ENCODE measurements around the gene TET2. TPM values are rescaled to one million over a fixed set of nuclear protein-coding genes. Genes with fewer than 3 reads are reported as not detected.

TET2 gene
- total RNA-seq, 1 donor from 2014 or later = 37.4 TPM

- no peak overlapping the region for H3K27ac Mint-ChIP-seq (ENCODE audit: unreplicated experiment)
- peaks cover 7% of the 10 kb centered on the region for H3K4me1 Mint-ChIP-seq (ENCODE audit: low read depth, unreplicated experiment)
- no peak for DNase-seq
- H3K9me3 Mint-ChIP-seq (ENCODE audit: unreplicated experiment) = peaks cover 6% of the 10 kb centered on the region
- peaks cover 14% of the 10 kb centered on the region for H3K27me3 Mint-ChIP-seq (ENCODE audit: unreplicated experiment)
- H3K4me3 Mint-ChIP-seq (ENCODE audit: unreplicated experiment) = no peak overlapping the region
- TF ChIP-seq, protein P1, sequence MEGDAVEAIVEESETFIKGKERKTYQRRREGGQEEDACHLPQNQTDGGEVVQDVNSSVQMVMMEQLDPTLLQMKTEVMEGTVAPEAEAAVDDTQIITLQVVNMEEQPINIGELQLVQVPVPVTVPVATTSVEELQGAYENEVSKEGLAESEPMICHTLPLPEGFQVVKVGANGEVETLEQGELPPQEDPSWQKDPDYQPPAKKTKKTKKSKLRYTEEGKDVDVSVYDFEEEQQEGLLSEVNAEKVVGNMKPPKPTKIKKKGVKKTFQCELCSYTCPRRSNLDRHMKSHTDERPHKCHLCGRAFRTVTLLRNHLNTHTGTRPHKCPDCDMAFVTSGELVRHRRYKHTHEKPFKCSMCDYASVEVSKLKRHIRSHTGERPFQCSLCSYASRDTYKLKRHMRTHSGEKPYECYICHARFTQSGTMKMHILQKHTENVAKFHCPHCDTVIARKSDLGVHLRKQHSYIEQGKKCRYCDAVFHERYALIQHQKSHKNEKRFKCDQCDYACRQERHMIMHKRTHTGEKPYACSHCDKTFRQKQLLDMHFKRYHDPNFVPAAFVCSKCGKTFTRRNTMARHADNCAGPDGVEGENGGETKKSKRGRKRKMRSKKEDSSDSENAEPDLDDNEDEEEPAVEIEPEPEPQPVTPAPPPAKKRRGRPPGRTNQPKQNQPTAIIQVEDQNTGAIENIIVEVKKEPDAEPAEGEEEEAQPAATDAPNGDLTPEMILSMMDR (IDR thresholded peaks at IDR 0.05; ENCODE audit: partially characterized antibody, unreplicated experiment) = no peak
- peaks cover 6% of the 10 kb centered on the region for H3K36me3 Mint-ChIP-seq (ENCODE audit: unreplicated experiment)
Measured at GRCh38 chr4:105150503-105150902, 3.8 kb downstream of the TET2 start.

GRCh38 chr4:105153749-105154148, 7.1 kb downstream of the TET2 start:
- peaks cover 6% of the 10 kb centered on the region for H3K36me3 Mint-ChIP-seq (ENCODE audit: unreplicated experiment)
- H3K9me3 Mint-ChIP-seq (ENCODE audit: unreplicated experiment) = peaks cover 2% of the 10 kb centered on the region

DNA sequence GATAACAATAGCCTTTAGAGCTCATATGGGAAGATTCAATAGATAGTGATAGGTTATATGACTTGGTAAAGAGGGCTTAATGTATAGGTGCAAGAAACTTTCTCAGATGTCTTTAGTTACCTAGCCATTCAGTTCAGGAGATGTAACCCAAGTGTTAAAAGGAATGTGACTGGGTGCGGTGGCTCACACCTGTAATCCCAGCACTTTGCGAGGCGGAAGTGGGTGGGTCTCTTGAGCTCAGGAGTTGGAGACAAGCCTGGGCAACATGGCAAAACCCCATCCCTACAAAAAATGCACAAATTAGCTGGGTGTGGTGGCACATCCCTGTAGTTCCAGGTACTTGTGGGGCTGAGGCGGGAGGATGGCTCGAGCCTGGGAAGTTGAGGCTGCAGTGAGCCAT, 7.9 kb downstream of the TET2 start:
- TF ChIP-seq, protein P1 (IDR thresholded peaks at IDR 0.05; ENCODE audit: partially characterized antibody, unreplicated experiment) = no peak
- peaks cover 6% of the 10 kb centered on the region for H3K36me3 Mint-ChIP-seq (ENCODE audit: unreplicated experiment)
- peaks cover 2% of the 10 kb centered on the region for H3K27me3 Mint-ChIP-seq (ENCODE audit: unreplicated experiment)
- no peak overlapping the region for H3K4me3 Mint-ChIP-seq (ENCODE audit: unreplicated experiment)
- H3K4me1 Mint-ChIP-seq (ENCODE audit: low read depth, unreplicated experiment) = peaks cover 4% of the 10 kb centered on the region
- H3K9me3 Mint-ChIP-seq (ENCODE audit: unreplicated experiment) = peaks cover 2% of the 10 kb centered on the region
- no peak for DNase-seq
- H3K27ac Mint-ChIP-seq (ENCODE audit: unreplicated experiment) = no peak overlapping the region

More at GRCh38 chr4:105153749-105154148, 7.1 kb downstream of the TET2 start:
- no peak overlapping the region for H3K4me3 Mint-ChIP-seq (ENCODE audit: unreplicated experiment)
- H3K27ac Mint-ChIP-seq (ENCODE audit: unreplicated experiment) = no peak overlapping the region
- peaks cover 2% of the 10 kb centered on the region for H3K27me3 Mint-ChIP-seq (ENCODE audit: unreplicated experiment)
- peaks cover 5% of the 10 kb centered on the region for H3K4me1 Mint-ChIP-seq (ENCODE audit: low read depth, unreplicated experiment)
- no peak for DNase-seq
- TF ChIP-seq, protein P1 (IDR thresholded peaks at IDR 0.05; ENCODE audit: partially characterized antibody, unreplicated experiment) = no peak

GRCh38 chr4:105155426-105155825, 8.8 kb downstream of the TET2 start:
- Mint-ChIP-seq H3K4me3 (ENCODE audit: unreplicated experiment) (no peak overlapping the region), H3K27me3 (ENCODE audit: unreplicated experiment) (peaks cover 2% of the 10 kb centered on the region), H3K4me1 (ENCODE audit: low read depth, unreplicated experiment) (no peaks in the 10 kb centered on the region), H3K9me3 (ENCODE audit: unreplicated experiment) (peaks cover 2% of the 10 kb centered on the region), H3K36me3 (ENCODE audit: unreplicated experiment) (peaks cover 11% of the 10 kb centered on the region), H3K27ac (ENCODE audit: unreplicated experiment) (no peak overlapping the region)
- TF ChIP-seq, protein P1 (IDR thresholded peaks at IDR 0.05; ENCODE audit: partially characterized antibody, unreplicated experiment) = no peak
- DNase-seq = no peak

GRCh38 chr4:105158837-105159236, 12.2 kb downstream of the TET2 start:
- H3K4me1 Mint-ChIP-seq (ENCODE audit: low read depth, unreplicated experiment) = peaks cover 3% of the 10 kb centered on the region
- peaks cover 3% of the 10 kb centered on the region for H3K9me3 Mint-ChIP-seq (ENCODE audit: unreplicated experiment)
- H3K27ac Mint-ChIP-seq (ENCODE audit: unreplicated experiment) = no peak overlapping the region
- TF ChIP-seq, protein P1 (IDR thresholded peaks at IDR 0.05; ENCODE audit: partially characterized antibody, unreplicated experiment) = no peak
- no peaks in the 10 kb centered on the region for H3K27me3 Mint-ChIP-seq (ENCODE audit: unreplicated experiment)
- peaks cover 9% of the 10 kb centered on the region for H3K36me3 Mint-ChIP-seq (ENCODE audit: unreplicated experiment)
- no peak overlapping the region for H3K4me3 Mint-ChIP-seq (ENCODE audit: unreplicated experiment)
- no peak for DNase-seq
